ENCODE data around the gene OR7G1.

DNA sequence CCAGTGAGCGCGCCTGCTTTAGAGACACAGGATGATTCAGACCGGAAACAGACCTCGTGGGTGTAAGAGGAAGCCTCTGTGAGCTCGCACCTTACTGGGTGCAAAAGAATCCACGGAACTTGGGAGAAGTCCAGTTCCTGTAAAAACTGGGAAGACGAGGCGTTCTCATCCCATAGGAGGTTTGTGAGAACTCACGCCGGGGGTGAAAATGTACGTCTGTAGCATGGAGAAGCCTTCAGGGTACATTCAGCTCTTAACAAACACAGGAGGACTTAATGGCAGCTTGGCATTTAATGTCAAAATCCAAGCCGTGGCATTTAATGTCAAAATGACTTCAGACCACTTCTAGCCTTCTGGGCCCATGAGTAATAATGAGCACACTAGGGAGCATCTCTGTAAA lies 45.9 kb upstream of the OR7G1 start:
- TF ChIP-seq, protein P1, sequence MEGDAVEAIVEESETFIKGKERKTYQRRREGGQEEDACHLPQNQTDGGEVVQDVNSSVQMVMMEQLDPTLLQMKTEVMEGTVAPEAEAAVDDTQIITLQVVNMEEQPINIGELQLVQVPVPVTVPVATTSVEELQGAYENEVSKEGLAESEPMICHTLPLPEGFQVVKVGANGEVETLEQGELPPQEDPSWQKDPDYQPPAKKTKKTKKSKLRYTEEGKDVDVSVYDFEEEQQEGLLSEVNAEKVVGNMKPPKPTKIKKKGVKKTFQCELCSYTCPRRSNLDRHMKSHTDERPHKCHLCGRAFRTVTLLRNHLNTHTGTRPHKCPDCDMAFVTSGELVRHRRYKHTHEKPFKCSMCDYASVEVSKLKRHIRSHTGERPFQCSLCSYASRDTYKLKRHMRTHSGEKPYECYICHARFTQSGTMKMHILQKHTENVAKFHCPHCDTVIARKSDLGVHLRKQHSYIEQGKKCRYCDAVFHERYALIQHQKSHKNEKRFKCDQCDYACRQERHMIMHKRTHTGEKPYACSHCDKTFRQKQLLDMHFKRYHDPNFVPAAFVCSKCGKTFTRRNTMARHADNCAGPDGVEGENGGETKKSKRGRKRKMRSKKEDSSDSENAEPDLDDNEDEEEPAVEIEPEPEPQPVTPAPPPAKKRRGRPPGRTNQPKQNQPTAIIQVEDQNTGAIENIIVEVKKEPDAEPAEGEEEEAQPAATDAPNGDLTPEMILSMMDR (conservative IDR thresholded peaks at IDR 0.05; ENCODE audit: low read depth, low read length), result no peak
- no peak for TF ChIP-seq RFX5 (IDR thresholded peaks at IDR 0.05; ENCODE audit: low read depth, low read length)
- TF ChIP-seq MXI1 (IDR thresholded peaks at IDR 0.05; ENCODE audit: borderline replicate concordance, low read depth, low read length), result no peak
- TF ChIP-seq ELK1 (IDR thresholded peaks at IDR 0.05; ENCODE audit: borderline replicate concordance, low read depth, low read length), result no peak
